GM12878 (cell line): Measurements from ENCODE around the gene MPP1. TPM values are rescaled to one million over a fixed set of nuclear protein-coding genes. Genes with fewer than 3 reads are reported as not detected.

Source experiments
- ATAC-seq: fragments of 200-7000 bp; cut with Tn5 transposase; 3 replicates; pipeline ENCODE4 v1.9.1; 2020; ENCODE audit warnings: mild to moderate bottlenecking, moderate library complexity
- BruUV-seq: library from RNA; stranded (reverse); fragments of 400-500 nt; replicated peaks from 2 replicates; lab custom pipeline; 2021; lab: Mats Ljungman, UMichigan
- CTCF ChIA-PET: fragments of 300-600 bp; sonication (Branson Sonifier 250); formaldehyde crosslinking; extraction: SDS; loops from one replicate; lab custom pipeline; 2021; ENCODE audit warnings: inconsistent platforms; lab: Yijun Ruan, JAX
- POLR2A ChIA-PET: fragments of 350-600 bp; formaldehyde crosslinking; extraction: SDS; loops from one replicate; lab custom pipeline; 2021; ENCODE audit warnings: inconsistent platforms; lab: Charles Lee
- RAD21 ChIA-PET: fragments of 300-600 bp; sonication (Branson Sonifier 250); formaldehyde crosslinking; loops from one replicate; lab custom pipeline; 2023; ENCODE audit warnings: antibody characterized with exemption; ENCODE audit not compliant: unreplicated experiment; lab: Charles Lee
- SMC1A ChIA-PET: fragments of 300-600 bp; sonication (Branson Sonifier 250); formaldehyde crosslinking; loops from one replicate; lab custom pipeline; 2023; ENCODE audit not compliant: unreplicated experiment, uncharacterized antibody; lab: Charles Lee
- DNase-seq: peaks from one replicate; pipeline ENCODE4 v3.0.0-alpha.2; 2011; ENCODE audit warnings: low read depth, low spot score
- FAIRE-seq: peaks from 3 replicates; lab custom pipeline; 2011; peaks lifted over from hg19 to GRCh38; lab: Jason Lieb, UNC
- H2AFZ ChIP-seq: 2 replicates; pipeline ENCODE4 v1.6.0; 2011; ENCODE audit warnings: low read depth, low read length, control low read depth; ENCODE audit not compliant: control insufficient read depth
- H3K27ac ChIP-seq: 2 replicates; pipeline ENCODE4 v1.5.1; 2011; ENCODE audit warnings: control low read depth; ENCODE audit not compliant: control insufficient read depth, insufficient read depth
- H3K27me3 ChIP-seq, 2 experiments: replicated peaks in 1 of 2; 2 replicates each; pipeline versions ENCODE4 v1.6.0 to v1.6.1; 2011; ENCODE audit warnings: low read length in 1 of 2; ENCODE audit not compliant: control insufficient read depth in 2 of 2, insufficient read depth in 2 of 2
- H3K36me3 ChIP-seq, 2 experiments: 2 replicates each; pipeline ENCODE4 v1.5.1; 2011; ENCODE audit warnings: low read length in 1 of 2; ENCODE audit not compliant: control insufficient read depth in 2 of 2, insufficient read depth in 2 of 2
- H3K4me1 ChIP-seq: 2 replicates; pipeline ENCODE4 v1.6.1; 2011; ENCODE audit warnings: mild to moderate bottlenecking, low read length, moderate library complexity, mixed read lengths; ENCODE audit not compliant: control insufficient read depth, insufficient read depth
- H3K4me2 ChIP-seq: 2 replicates; pipeline ENCODE4 v1.6.0; 2011; ENCODE audit warnings: control low read depth; ENCODE audit not compliant: control insufficient read depth, insufficient read depth
- H3K4me3 ChIP-seq: fragments of 200-600 bp; sonication (generic); 2 replicates; pipeline ENCODE4 v1.5.1; 2016
- H3K79me2 ChIP-seq: 2 replicates; pipeline ENCODE4 v1.6.0; 2011; ENCODE audit warnings: low read length; ENCODE audit not compliant: control insufficient read depth, insufficient read depth
- H3K9ac ChIP-seq: 2 replicates; pipeline ENCODE4 v1.8.0; 2011; ENCODE audit warnings: low read length, control low read depth, mixed read lengths; ENCODE audit not compliant: control insufficient read depth, insufficient read depth
- H3K9me3 ChIP-seq: replicated peaks from 3 replicates; pipeline ENCODE4 v1.5.1; 2011; ENCODE audit warnings: mild to moderate bottlenecking, low read length; ENCODE audit not compliant: control insufficient read depth, insufficient read depth
- H4K20me1 ChIP-seq: 2 replicates; pipeline ENCODE4 v1.6.0; 2011; ENCODE audit not compliant: control insufficient read depth, insufficient read depth
- BACH1 ChIP-seq: fragments of 450-650 bp; IDR thresholded peaks from 2 replicates; pipeline ENCODE4 v1.6.1; 2017; ENCODE audit warnings: mild to moderate bottlenecking, borderline replicate concordance
- BHLHE40 ChIP-seq, 2 experiments: fragments of 450-650 bp in 1 of 2; IDR thresholded peaks; 2 replicates each; pipeline ENCODE4 v1.6.1; 2011 to 2017; ENCODE audit warnings: low read depth in 2 of 2, borderline replicate concordance in 1 of 2, improper control_type of control experiment in 1 of 2, low read length in 1 of 2, mild to moderate bottlenecking in 1 of 2
- CBX3 ChIP-seq: fragments of 200-600 bp; sonication (generic); IDR thresholded peaks from 2 replicates; pipeline ENCODE4 v1.6.1; 2016; ENCODE audit warnings: low read depth, borderline replicate concordance
- HDGF ChIP-seq: fragments of 450-650 bp; IDR thresholded peaks from 2 replicates; pipeline ENCODE4 v1.6.1; 2016; ENCODE audit warnings: antibody characterized with exemption
- KLF5 ChIP-seq: fragments of 450-650 bp; IDR thresholded peaks from 2 replicates; pipeline ENCODE4 v1.6.1; 2014; ENCODE audit warnings: mild to moderate bottlenecking; ENCODE audit not compliant: partially characterized antibody
- MEF2B ChIP-seq: fragments of 450-650 bp; IDR thresholded peaks from 2 replicates; pipeline ENCODE4 v1.6.1; 2018; ENCODE audit warnings: mild to moderate bottlenecking, moderate library complexity; ENCODE audit not compliant: partially characterized antibody, poor library complexity, severe bottlenecking
- MTA2 ChIP-seq: fragments of 450-650 bp; IDR thresholded peaks from 2 replicates; pipeline ENCODE4 v1.6.1; 2016; ENCODE audit warnings: low read depth, mild to moderate bottlenecking, moderate library complexity
- PAX5 ChIP-seq: IDR thresholded peaks from 2 replicates; pipeline ENCODE4 v1.6.1; 2011; ENCODE audit warnings: low read depth, low read length, borderline replicate concordance
- SMARCA5 ChIP-seq: fragments of 450-650 bp; IDR thresholded peaks from 2 replicates; pipeline ENCODE4 v1.6.1; 2017; ENCODE audit warnings: mild to moderate bottlenecking
- ZNF592 ChIP-seq: fragments of 450-650 bp; IDR thresholded peaks from 2 replicates; pipeline ENCODE4 v1.6.1; 2017; ENCODE audit warnings: mild to moderate bottlenecking, moderate library complexity
- WGBS: methylation state at CpG from one replicate; pipeline ENCODE4 v1.1.6; 2016; ENCODE audit warnings: low lambda C conversion rate; ENCODE audit not compliant: insufficient replicate concordance, insufficient coverage; ENCODE audit errors: missing lambda C conversion rate; 5-methylcytosine and 5-hydroxymethylcytosine counted together
- in situ Hi-C: fragments of 300-500 bp; cut with MboI; formaldehyde crosslinking; loops from 9 replicates; pipeline ENCODE4 v1.14.3; 2018; ENCODE audit warnings: mixed read lengths
- intact Hi-C: fragments of 100-400 bp; cut with micrococcal nuclease; formaldehyde crosslinking; loops from one replicate; pipeline ENCODE4 v1.14.2; 2022; ENCODE audit not compliant: unreplicated experiment
- polyA plus RNA-seq, 11 experiments: library from polyadenylated mRNA; depleted of rRNA in 4 of 11; unstranded in 6 of 11; stranded (reverse) in 5 of 11; fragments of >200 nt; fragmentation: Nextera tagmentation in 4 of 11; fragmentation: Illumina TruSeq in 1 of 11; extraction: Ambion mirVana in 4 of 11; extraction: Trizol in 1 of 11; gene quantifications; 1 replicate in 1 of 11; 2 replicates in 10 of 11; pipeline versions ENCODE4 v1.2.1 to v1.2.3, GENCODE V29; 2011 to 2016; ENCODE audit warnings: inconsistent platforms in 2 of 11, missing spikeins in 2 of 11, low read depth in 1 of 11
- total RNA-seq, 4 experiments: library from RNA; depleted of rRNA in 3 of 4; stranded (reverse); fragments of >200 nt in 3 of 4; fragmentation: Illumina TruSeq in 1 of 4; extraction: Trizol in 1 of 4; gene quantifications; 2 replicates each; pipeline versions ENCODE4 v1.2.1 to v1.2.3, GENCODE V29; 2013 to 2021
- TF ChIP-seq, protein P1 (sequence below): IDR thresholded peaks from 2 replicates; pipeline ENCODE4 v1.6.1; 2012; ENCODE audit warnings: low read length, inconsistent platforms
- TF ChIP-seq, protein P2 (sequence below): IDR thresholded peaks from 2 replicates; pipeline ENCODE4 v1.6.1; 2011; ENCODE audit warnings: low read depth, mild to moderate bottlenecking, low read length, moderate library complexity, borderline replicate concordance; ENCODE audit errors: extremely low read depth
- TF ChIP-seq, protein P3 (sequence below), 3 experiments: IDR thresholded peaks in 2 of 3; conservative IDR thresholded peaks in 1 of 3; 2 replicates each; pipeline ENCODE4 v1.5.1; 2011; ENCODE audit warnings: low read depth in 3 of 3, low read length in 3 of 3, mild to moderate bottlenecking in 3 of 3, control low read depth in 2 of 3, moderate library complexity in 2 of 3, inconsistent platforms in 1 of 3, mixed read lengths in 1 of 3; ENCODE audit not compliant: control insufficient read depth in 2 of 3, insufficient read depth in 1 of 3; ENCODE audit errors: extremely low read depth in 1 of 3
- TF ChIP-seq, protein P4 (sequence below): fragments of 150-350 bp; IDR thresholded peaks from 2 replicates; pipeline ENCODE4 v1.6.1; 2014; ENCODE audit warnings: mild to moderate bottlenecking, low read depth, low read length

MPP1 gene
- total and polyA plus RNA-seq, 10 of the 15 experiments (the other 5 are each of a cell fraction or from before 2014, with no cell fraction given): 1.9 to 20.1 (median 14.8) TPM

GRCh38 chrX:154733066-154733425 is 72.2 kb downstream of the MPP1 start:
- Histone ChIP-seq H3K27me3 (no peaks in the 10 kb centered on the region), H3K27ac (no peak overlapping the region), H3K9ac (no peak overlapping the region), H4K20me1 (no peaks in the 10 kb centered on the region), H3K4me2 (no peak overlapping the region), H3K4me3 (no peak overlapping the region), H3K4me1 (peaks cover 8% of the 10 kb centered on the region), H2AFZ (peak overlapping the region; percentile 25; the same call in 1 of the 2 replicates), H3K9me3 (no peaks in the 10 kb centered on the region), H3K79me2 (no peaks in the 10 kb centered on the region), H3K36me3 (no peaks in the 10 kb centered on the region)
- ChIA-PET CTCF (interaction anchor here (4.8 kb wide), 1 partner anchor 15 kb away, joined by 19 read pairs; no protein-coding TSS in a partner anchor), RAD21 (no interaction called here), POLR2A (no interaction called here), SMC1A (no interaction called here)
- intact Hi-C loops: no loop called here
- DNase-seq: no peak
- WGBS: 21% methylated on average over 2 of the region's 2 CpGs
- no TSS peak for BruUV-seq
- in situ Hi-C loops: loop anchor here (25.0 kb wide), 1 partner anchor 146 kb away; the partner anchor contains the start of gene CTAG1A
- ATAC-seq: no peak
- FAIRE-seq: no peak
- TF ChIP-seq BHLHE40 (IDR thresholded peaks at IDR 0.05; ENCODE audit: borderline replicate concordance in 1 of 2, low read depth in 2 of 2, low read length in 1 of 2) (no peak), MEF2B (no peak), CBX3 (no peak), SMARCA5 (no peak), BACH1 (no peak), MTA2 (no peak), KLF5 (no peak), HDGF (no peak), PAX5 (no peak), ZNF592 (no peak)
- TF ChIP-seq, protein P1, sequence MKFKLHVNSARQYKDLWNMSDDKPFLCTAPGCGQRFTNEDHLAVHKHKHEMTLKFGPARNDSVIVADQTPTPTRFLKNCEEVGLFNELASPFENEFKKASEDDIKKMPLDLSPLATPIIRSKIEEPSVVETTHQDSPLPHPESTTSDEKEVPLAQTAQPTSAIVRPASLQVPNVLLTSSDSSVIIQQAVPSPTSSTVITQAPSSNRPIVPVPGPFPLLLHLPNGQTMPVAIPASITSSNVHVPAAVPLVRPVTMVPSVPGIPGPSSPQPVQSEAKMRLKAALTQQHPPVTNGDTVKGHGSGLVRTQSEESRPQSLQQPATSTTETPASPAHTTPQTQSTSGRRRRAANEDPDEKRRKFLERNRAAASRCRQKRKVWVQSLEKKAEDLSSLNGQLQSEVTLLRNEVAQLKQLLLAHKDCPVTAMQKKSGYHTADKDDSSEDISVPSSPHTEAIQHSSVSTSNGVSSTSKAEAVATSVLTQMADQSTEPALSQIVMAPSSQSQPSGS: no peak
- TF ChIP-seq, protein P2, sequence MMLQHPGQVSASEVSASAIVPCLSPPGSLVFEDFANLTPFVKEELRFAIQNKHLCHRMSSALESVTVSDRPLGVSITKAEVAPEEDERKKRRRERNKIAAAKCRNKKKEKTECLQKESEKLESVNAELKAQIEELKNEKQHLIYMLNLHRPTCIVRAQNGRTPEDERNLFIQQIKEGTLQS: no peak
- TF ChIP-seq, protein P3, sequence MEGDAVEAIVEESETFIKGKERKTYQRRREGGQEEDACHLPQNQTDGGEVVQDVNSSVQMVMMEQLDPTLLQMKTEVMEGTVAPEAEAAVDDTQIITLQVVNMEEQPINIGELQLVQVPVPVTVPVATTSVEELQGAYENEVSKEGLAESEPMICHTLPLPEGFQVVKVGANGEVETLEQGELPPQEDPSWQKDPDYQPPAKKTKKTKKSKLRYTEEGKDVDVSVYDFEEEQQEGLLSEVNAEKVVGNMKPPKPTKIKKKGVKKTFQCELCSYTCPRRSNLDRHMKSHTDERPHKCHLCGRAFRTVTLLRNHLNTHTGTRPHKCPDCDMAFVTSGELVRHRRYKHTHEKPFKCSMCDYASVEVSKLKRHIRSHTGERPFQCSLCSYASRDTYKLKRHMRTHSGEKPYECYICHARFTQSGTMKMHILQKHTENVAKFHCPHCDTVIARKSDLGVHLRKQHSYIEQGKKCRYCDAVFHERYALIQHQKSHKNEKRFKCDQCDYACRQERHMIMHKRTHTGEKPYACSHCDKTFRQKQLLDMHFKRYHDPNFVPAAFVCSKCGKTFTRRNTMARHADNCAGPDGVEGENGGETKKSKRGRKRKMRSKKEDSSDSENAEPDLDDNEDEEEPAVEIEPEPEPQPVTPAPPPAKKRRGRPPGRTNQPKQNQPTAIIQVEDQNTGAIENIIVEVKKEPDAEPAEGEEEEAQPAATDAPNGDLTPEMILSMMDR (IDR thresholded peaks at IDR 0.05 in 2 of 3, conservative IDR thresholded peaks at IDR 0.05 in 1 of 3; ENCODE audit: control insufficient read depth in 2 of 3, extremely low read depth in 1 of 3, insufficient read depth in 1 of 3, low read depth in 3 of 3, low read length in 3 of 3): no peak
- TF ChIP-seq, protein P4, sequence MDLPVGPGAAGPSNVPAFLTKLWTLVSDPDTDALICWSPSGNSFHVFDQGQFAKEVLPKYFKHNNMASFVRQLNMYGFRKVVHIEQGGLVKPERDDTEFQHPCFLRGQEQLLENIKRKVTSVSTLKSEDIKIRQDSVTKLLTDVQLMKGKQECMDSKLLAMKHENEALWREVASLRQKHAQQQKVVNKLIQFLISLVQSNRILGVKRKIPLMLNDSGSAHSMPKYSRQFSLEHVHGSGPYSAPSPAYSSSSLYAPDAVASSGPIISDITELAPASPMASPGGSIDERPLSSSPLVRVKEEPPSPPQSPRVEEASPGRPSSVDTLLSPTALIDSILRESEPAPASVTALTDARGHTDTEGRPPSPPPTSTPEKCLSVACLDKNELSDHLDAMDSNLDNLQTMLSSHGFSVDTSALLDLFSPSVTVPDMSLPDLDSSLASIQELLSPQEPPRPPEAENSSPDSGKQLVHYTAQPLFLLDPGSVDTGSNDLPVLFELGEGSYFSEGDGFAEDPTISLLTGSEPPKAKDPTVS: no peak
